Activated T-helper 17 cell treated with anti-CD3 and anti-CD28 coated beads, Interleukin-2, amount 50 U/mL, for 72 hours (primary cell): ENCODE measurements around the gene PACSIN3. TPM values are rescaled to one million over a fixed set of nuclear protein-coding genes. Genes with fewer than 3 reads are reported as not detected.

Source experiments
- ATAC-seq: fragments of 150-1000 bp; cut with Tn5 transposase; replicated peaks from 2 replicates; pipeline ENCODE4 v1.10.0; 2021; ENCODE audit warnings: mild to moderate bottlenecking, moderate library complexity
- H3K27ac Mint-ChIP-seq: one replicate; pipeline ENCODE4 v1.8.0; 2022; ENCODE audit warnings: mixed read lengths
- H3K27me3 Mint-ChIP-seq: one replicate; pipeline ENCODE4 v1.8.0; 2022; ENCODE audit warnings: mixed read lengths
- H3K36me3 Mint-ChIP-seq: one replicate; pipeline ENCODE4 v1.8.0; 2022; ENCODE audit warnings: low read depth, mild to moderate bottlenecking, mixed read lengths
- H3K4me1 Mint-ChIP-seq: one replicate; pipeline ENCODE4 v1.8.0; 2022; ENCODE audit warnings: mixed read lengths
- H3K4me3 Mint-ChIP-seq: one replicate; pipeline ENCODE4 v1.8.0; 2022; ENCODE audit warnings: mild to moderate bottlenecking, mixed read lengths
- H3K9me3 Mint-ChIP-seq: one replicate; pipeline ENCODE4 v1.8.0; 2022; ENCODE audit warnings: mixed read lengths
- total RNA-seq, 2 donors: library from RNA; stranded (reverse); gene quantifications; one replicate each; pipeline ENCODE4 v1.2.3, GENCODE V29; 2022

Gene PACSIN3
- total RNA-seq: 1 to 10 TPM; 3.2 to 3.5 TPM

- Mint-ChIP-seq H3K27me3 (peaks cover 6% of the 10 kb centered on the region), H3K36me3 (no peaks in the 10 kb centered on the region), H3K4me3 (peak within 1 kb of the TSS; percentile 71), H3K9me3 (no peaks in the 10 kb centered on the region), H3K27ac (no peak within 1 kb of the TSS), H3K4me1 (no peaks in the 10 kb centered on the region)
- ATAC-seq: peak; percentile 87
Observed at GRCh38 chr11:47186076-47186699, at the start of gene PACSIN3. PACSIN3 (minus strand) TSS chr11:47186434; CDS start chr11:47182727, 3,707 bp downstream.

- Mint-ChIP-seq H3K9me3 (no peaks in the 10 kb centered on the region), H3K27ac (peak overlapping the region; percentile 73), H3K36me3 (peaks cover 98% of the 10 kb centered on the region), H3K27me3 (no peaks in the 10 kb centered on the region), H3K4me3 (peak overlapping the region; percentile 46), H3K4me1 (peaks cover 17% of the 10 kb centered on the region)
- no peak for ATAC-seq
Observed at GRCh38 chr11:47235163-47235562, 48.9 kb upstream of the PACSIN3 start.

DNA sequence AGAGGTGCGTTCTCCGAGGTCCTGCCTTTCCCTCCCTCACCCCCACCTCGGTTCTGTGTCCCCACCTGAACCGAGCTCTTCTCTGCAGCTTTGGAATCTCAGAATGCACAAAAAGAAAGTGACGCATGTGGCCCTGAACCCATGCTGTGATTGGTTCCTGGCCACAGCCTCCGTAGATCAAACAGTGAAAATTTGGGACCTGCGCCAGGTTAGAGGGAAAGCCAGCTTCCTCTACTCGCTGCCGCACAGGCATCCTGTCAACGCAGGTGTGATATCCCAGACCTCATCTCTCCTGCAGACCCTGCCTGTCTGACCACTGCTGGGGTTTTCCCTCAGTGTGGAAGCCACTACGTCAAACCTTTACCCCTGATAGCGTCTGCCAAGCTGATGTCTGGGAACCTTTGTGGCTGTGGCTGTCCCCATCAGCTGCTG, 48.5 kb upstream of the PACSIN3 start:
- Mint-ChIP-seq H3K27ac (peak overlapping the region; percentile 73), H3K4me1 (peaks cover 17% of the 10 kb centered on the region)
- peak; percentile 60 for ATAC-seq

GRCh38 chr11:47233989-47234668, 47.9 kb upstream of the PACSIN3 start:
- Mint-ChIP-seq H3K27me3 (no peaks in the 10 kb centered on the region), H3K4me3 (peak overlapping the region; percentile 46), H3K9me3 (no peaks in the 10 kb centered on the region), H3K4me1 (peaks cover 20% of the 10 kb centered on the region), H3K36me3 (peaks cover 98% of the 10 kb centered on the region), H3K27ac (peak overlapping the region; percentile 73)
- peak; percentile 35 for ATAC-seq

More for the DNA sequence above, 48.5 kb upstream of the PACSIN3 start:
- H3K9me3 Mint-ChIP-seq: no peaks in the 10 kb centered on the region
- H3K36me3 Mint-ChIP-seq: peaks cover 98% of the 10 kb centered on the region
- H3K4me3 Mint-ChIP-seq: peak overlapping the region; percentile 46
- H3K27me3 Mint-ChIP-seq: no peaks in the 10 kb centered on the region

GRCh38 chr11:47233051-47233450, 46.8 kb upstream of the PACSIN3 start:
- Mint-ChIP-seq H3K27me3 (no peaks in the 10 kb centered on the region), H3K4me3 (no peak overlapping the region), H3K4me1 (peaks cover 23% of the 10 kb centered on the region), H3K36me3 (peaks cover 98% of the 10 kb centered on the region), H3K9me3 (no peaks in the 10 kb centered on the region), H3K27ac (no peak overlapping the region)
- ATAC-seq: no peak

GRCh38 chr11:47229161-47229560, 42.9 kb upstream of the PACSIN3 start:
- Mint-ChIP-seq H3K9me3 (no peaks in the 10 kb centered on the region), H3K4me1 (peaks cover 17% of the 10 kb centered on the region), H3K27me3 (no peaks in the 10 kb centered on the region), H3K36me3 (peaks cover 98% of the 10 kb centered on the region), H3K27ac (peak overlapping the region; percentile 35), H3K4me3 (no peak overlapping the region)
- ATAC-seq: no peak

DNA sequence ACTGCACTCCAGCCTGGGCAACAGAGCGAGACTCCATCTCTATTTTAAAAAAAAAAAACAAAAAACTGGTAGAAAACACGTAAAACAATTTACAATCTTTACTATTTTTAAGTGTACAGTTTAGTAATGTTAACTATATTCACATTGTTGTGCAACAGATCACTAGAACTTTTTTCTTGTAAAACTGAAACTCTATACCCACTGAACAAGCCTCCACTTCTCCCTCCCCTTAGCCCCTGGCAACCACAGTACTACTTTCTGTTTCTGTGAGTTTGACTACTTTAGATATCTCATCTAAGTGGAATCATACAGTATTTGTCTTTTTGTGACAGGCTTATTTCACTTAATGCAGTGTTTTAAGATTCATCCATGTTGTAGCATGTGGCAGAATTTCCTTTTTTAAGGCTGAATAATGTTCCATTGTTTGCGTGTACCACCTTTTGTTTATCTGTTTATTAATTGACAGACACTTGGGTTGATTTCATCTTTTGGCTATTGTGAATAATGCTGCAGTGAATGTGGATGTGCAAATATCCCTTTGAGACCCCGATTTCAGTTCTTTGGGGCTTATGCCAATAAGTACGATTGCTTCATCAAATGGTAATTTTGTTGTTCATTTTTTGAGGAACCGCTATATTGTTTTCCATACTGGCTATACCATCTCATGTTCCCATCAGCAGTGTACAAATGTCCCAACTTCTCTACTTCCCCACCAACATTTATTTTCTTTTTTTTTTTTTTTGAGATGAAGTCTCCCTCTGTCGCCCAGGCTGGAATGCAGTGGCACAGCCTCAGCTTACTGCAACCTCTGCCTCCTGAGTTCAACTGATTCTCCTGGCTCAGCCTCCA, 39.5 kb upstream of the PACSIN3 start:
- H3K4me1 Mint-ChIP-seq: peaks cover 17% of the 10 kb centered on the region
- H3K9me3 Mint-ChIP-seq: no peaks in the 10 kb centered on the region
- peak; percentile 99 for ATAC-seq
- no peaks in the 10 kb centered on the region for H3K27me3 Mint-ChIP-seq
- peak overlapping the region; percentile 28 for H3K27ac Mint-ChIP-seq
- H3K36me3 Mint-ChIP-seq: peaks cover 97% of the 10 kb centered on the region
- peak overlapping the region; percentile 59 for H3K4me3 Mint-ChIP-seq

GRCh38 chr11:47222696-47223095, 36.5 kb upstream of the PACSIN3 start:
- Mint-ChIP-seq H3K4me1 (peaks cover 27% of the 10 kb centered on the region), H3K9me3 (no peaks in the 10 kb centered on the region), H3K4me3 (no peak overlapping the region), H3K36me3 (peaks cover 97% of the 10 kb centered on the region), H3K27me3 (no peaks in the 10 kb centered on the region), H3K27ac (peak overlapping the region; percentile 20)
- no peak for ATAC-seq

DNA sequence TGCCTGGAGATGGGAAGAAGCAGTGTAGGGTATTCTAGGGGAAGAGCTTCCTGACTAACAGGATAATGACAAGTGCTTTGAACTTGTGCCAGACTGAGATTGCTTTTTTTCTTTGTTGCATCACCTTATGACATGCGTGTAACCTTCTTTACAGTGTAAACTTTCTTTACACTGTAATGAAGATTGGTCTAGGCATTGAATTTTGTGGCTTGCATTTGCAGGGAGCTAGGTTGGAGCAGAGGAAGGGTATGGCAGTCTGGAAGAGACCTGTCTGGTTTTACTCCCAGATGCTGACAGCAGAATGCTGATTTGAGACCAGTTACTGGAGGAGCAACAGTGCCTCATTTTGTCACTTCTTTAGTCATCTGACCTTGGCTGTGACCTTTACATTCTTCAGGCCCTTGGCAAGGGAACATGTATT, 34.2 kb upstream of the PACSIN3 start:
- Mint-ChIP-seq H3K4me3 (peak overlapping the region; percentile 42), H3K9me3 (no peaks in the 10 kb centered on the region), H3K4me1 (peaks cover 24% of the 10 kb centered on the region), H3K27ac (peak overlapping the region; percentile 78), H3K36me3 (peaks cover 97% of the 10 kb centered on the region), H3K27me3 (no peaks in the 10 kb centered on the region)
- no peak for ATAC-seq

GRCh38 chr11:47216121-47216798, 30.0 kb upstream of the PACSIN3 start:
- H3K27ac Mint-ChIP-seq: peak overlapping the region; percentile 99
- H3K4me3 Mint-ChIP-seq: peak overlapping the region; percentile 98
- H3K4me1 Mint-ChIP-seq: peaks cover 19% of the 10 kb centered on the region
- H3K36me3 Mint-ChIP-seq: peaks cover 72% of the 10 kb centered on the region
- H3K9me3 Mint-ChIP-seq: no peaks in the 10 kb centered on the region
- peak; percentile 49 for ATAC-seq
- no peaks in the 10 kb centered on the region for H3K27me3 Mint-ChIP-seq

GRCh38 chr11:47215366-47215910, 29.2 kb upstream of the PACSIN3 start:
- H3K9me3 Mint-ChIP-seq: no peaks in the 10 kb centered on the region
- H3K27ac Mint-ChIP-seq: peak overlapping the region; percentile 99
- peaks cover 17% of the 10 kb centered on the region for H3K4me1 Mint-ChIP-seq
- H3K36me3 Mint-ChIP-seq: peaks cover 64% of the 10 kb centered on the region
- ATAC-seq: no peak
- H3K4me3 Mint-ChIP-seq: peak overlapping the region; percentile 98
- H3K27me3 Mint-ChIP-seq: no peaks in the 10 kb centered on the region

DNA sequence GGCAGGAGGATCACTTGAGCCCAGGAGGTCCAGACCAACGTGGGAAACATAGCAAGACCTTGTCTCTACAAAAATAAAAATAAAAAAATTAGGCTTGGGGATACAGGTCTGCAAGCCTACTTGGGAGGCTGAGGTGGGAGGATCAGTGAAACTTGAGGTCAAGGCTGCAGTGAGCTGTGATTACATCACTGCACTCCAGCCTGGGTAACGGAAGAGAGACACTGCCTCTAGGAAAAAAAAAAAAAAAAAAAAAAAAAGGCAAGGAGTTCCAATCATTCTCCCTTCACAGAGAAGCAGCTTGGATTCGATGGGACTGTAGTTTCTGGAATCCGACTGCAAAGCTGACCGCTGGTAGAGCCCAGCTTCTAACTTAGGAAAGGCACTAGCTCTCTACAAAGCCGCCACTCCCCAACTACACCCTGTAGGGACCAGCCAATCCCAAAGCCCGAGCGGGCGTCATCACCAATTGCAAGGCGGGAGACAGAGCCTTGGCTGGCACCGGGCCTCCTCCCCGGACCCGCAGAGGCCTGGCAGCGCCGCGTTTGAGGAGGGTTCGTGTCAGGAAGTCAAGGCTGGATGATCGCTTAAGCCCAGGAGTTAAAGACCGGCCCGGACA, 27.8 kb upstream of the PACSIN3 start:
- peak overlapping the region; percentile 98 for H3K4me3 Mint-ChIP-seq
- peak; percentile 86 for ATAC-seq
- H3K36me3 Mint-ChIP-seq: peaks cover 50% of the 10 kb centered on the region
- H3K4me1 Mint-ChIP-seq: peaks cover 11% of the 10 kb centered on the region
- no peaks in the 10 kb centered on the region for H3K9me3 Mint-ChIP-seq
- H3K27ac Mint-ChIP-seq: peak overlapping the region; percentile 99
- no peaks in the 10 kb centered on the region for H3K27me3 Mint-ChIP-seq

DNA sequence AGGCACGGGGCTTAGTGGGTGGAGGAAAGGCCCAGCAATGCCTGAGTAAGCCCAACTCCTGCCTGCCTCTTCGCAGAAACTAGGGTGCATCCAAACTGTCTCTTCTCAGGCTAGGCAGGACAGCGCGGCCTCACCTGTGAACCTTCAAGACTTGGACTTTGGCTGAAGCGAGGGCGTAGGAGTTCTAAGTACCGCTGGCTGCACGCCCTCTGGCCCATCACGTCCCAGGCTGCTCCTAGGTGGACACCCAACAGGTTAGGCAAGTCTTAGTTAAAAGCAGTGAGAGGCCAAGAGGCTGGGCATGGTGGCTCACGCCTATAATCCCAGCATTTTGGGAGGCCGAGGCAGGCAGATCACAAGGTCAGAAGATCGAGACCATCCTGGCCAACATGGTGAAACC, 26.7 kb upstream of the PACSIN3 start:
- no peaks in the 10 kb centered on the region for H3K9me3 Mint-ChIP-seq
- peaks cover 5% of the 10 kb centered on the region for H3K4me1 Mint-ChIP-seq
- H3K4me3 Mint-ChIP-seq: peak overlapping the region; percentile 98
- ATAC-seq: no peak
- H3K27ac Mint-ChIP-seq: no peak overlapping the region
- no peaks in the 10 kb centered on the region for H3K27me3 Mint-ChIP-seq
- peaks cover 39% of the 10 kb centered on the region for H3K36me3 Mint-ChIP-seq
